HL-60/S4 (cell line): ENCODE results near the gene ALKBH3.

Source experiments
- in situ Hi-C: fragments of 300-500 bp; cut with MboI; formaldehyde crosslinking; loops from 2 replicates; pipeline ENCODE4 v1.14.3; 2022; ENCODE audit warnings: low sequenced_read_pairs

The ALKBH3 gene

DNA sequence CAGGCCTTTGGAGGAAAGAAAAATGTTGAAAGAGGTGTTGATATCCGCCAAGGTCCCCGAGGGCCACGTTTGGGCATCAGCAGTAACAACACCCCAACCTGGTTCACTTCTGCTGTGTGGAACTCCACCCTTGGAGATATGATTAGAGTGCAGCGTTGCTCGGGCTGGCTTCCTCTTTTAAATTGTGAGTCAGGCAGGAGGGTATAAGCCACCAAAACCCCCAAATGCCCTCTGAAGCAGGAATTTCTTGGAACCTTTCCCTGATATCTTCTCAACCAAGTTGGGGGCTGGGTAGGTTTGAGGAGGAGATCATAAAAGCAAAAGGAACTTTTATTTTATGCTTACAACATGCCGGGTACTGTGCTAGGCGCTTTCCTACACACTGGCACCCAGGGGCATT lies 55.4 kb downstream of the ALKBH3 start:
- in situ Hi-C loops: no loop called here

GRCh38 chr11:43937434-43938411 lies 57.1 kb downstream of the ALKBH3 start:
- in situ Hi-C loops: no loop called here

GRCh38 chr11:43941257-43941994 lies 60.8 kb downstream of the ALKBH3 start:
- in situ Hi-C loops: no loop called here

GRCh38 chr11:43942662-43943371 lies 62.2 kb downstream of the ALKBH3 start:
- in situ Hi-C loops: no loop called here

DNA sequence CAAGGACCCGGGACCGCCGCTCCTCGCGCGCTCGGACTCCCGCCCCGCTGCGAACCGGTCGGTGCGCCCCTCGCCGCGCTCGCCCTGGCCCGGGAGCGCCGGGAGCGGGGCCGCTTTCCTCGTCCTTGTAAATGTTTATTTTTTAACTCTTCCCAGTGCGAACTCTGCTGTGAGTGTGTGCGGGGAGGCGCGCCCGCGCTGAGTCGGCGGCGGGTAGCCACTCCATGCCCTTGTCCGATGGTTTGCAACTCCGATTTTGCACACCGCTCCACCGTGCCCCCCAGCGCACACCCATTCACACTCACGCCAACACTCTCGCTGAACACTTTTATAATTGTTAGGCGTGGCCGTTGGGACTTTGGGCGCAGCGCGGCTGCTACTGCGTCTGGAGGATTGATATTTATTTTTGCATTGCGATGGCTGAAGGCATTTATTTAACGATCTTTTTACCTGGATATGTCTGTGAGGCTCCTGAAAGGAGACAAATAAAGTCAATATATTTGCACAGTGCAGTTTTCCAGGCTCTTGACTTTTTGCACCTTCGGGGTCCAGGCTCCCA lies 62.8 kb downstream of the ALKBH3 start:
- in situ Hi-C loops: no loop called here

DNA sequence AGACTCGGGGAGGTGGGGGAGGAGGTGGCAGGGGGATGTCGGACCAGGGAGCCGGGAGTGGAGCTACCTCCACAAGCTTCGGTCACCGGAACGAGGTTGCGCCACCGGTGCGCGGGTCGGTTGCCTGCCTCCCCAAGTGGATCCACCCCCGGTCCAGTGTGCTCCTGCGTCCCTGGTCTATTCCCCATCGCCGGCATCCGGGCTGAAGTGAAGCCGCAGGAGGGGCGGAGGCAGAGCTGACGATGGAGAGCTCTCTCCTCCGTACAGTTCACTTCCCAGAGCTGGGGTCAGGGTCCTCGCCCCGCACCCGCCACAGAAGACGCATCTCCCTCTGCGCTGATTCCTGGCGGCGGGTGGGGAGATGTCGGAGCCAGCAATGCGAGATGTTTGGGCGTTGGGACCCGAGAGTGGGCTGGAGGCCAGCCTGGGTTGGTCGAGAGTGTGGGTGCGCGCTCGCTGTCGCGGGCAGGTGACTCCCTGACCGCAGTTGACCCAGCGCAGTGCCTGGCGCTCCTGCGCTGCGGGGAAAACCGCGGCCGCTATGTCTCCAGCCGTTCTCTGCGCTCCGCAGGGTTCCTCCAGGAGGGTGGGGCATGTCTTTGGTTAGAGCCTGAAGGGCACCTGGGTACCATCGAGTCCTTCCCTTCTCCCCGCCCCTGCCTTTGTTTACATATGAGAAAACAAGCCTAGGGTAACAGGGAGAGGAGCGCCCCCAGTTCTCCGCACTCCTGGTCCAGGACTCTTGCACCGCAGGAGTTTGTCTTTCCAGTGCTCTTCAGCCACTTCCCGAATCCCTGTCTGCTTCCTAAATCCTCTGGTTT lies 63.5 kb downstream of the ALKBH3 start:
- in situ Hi-C loops: no loop called here

DNA sequence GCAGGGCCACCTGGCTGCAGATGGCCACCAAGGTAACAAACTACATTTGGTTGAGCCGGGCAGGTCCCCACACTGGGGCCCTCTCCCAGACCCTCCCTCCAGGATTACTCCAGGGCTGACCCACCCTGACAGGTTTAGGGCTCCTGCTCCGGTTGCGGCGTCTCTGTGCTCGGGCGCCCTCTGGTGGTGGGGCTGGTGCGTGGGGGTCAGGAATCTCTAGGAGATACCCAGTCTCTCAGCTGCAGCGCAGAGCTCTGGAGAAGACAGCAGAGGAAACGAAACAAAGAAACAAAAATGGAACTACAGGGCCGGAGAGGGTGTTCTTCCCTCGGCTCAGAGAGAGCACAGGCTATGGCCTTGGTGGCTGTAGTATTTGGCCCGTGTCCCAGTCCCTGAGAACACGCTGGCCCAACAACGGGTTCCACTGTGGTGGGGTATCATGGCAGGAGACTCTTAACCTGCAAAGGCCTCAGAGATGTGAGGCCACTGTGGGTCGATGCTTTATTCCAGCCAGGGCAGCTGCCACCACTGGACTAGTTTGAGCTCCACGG lies 64.2 kb downstream of the ALKBH3 start:
- in situ Hi-C loops: no loop called here

DNA sequence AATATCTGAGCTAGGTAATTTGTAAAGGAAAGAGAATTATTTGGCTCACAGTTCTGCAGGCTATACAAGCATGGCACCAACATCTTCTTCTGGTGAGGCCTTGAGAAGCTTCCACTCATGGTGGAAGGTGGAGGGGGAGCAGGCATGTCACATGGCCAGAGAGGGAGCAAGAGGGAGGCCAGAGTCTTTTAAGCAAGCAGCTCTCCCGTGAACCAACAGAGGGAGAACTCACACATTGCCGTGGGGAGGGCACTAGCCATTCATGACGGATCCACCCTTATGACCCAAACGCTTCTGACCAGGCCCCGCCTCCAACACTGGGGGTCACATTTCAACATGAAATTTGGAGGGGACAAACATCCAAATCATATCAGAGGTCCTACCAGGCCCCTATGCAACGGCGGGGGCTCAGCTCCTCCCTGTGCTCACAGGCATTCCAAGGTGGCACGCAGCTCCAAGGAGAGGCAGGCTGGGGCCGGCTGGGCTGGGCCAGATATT lies 66.4 kb downstream of the ALKBH3 start:
- in situ Hi-C loops: no loop called here

DNA sequence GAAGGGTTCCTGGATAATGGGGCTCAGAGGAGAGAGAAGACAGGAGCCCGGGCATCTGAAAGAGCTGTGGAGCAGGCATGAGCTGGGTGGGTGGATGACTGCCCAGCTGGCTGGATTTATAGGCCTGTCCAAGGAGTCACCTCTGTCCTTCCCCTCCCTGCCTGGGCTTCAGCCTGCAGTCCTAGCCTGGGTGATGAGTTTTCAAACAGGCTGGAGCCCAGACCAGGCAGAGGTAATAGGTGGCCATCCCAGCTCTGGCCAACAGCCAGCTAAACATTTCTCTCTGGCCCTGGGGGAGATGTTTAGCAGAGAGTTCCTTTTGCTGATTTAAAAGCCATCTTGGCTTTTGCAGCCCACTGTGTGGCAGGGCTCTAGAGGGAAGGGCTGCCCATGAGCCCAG lies 67.2 kb downstream of the ALKBH3 start:
- in situ Hi-C loops: no loop called here

DNA sequence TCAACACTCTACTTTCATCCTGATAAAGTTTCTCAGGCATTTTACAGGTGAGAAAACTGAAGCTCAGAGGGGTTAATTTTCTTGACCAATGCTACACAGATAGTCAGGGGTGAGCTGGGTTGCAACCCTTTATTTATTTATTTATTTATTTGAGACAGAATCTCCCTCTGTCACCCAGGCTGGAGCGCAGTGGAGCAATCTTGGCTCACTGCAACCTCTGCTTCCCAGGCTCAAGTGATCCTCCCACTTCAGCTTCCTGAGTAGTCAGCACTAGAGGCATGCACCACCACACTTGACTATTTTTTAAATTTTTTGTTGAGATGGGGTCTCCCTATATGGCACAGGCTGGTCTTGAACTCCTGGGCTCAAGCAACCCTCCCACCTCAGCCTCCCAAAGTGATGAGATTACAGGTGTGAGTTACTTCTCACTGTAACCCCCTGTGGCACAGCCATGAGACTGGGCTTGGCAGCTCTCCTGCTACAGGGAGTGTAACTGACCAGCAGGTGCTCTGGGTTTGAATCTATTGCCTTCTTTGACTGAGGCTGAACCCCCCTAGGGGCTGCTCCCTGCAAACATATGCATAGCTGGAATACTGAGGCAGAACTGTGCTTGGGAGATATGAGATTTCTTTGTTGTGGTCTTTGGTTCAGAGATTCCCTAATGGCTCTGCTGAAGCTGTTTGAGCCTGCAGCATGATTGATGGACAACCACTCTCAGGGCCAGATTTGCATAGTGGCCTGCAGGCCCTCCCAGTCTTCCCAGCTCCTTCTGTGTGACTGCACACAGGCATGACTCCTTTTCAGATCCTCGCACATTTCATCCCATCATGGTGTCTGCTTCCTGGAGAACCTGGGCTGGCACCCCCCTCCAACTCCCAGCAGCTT lies 68.0 kb downstream of the ALKBH3 start:
- in situ Hi-C loops: no loop called here

DNA sequence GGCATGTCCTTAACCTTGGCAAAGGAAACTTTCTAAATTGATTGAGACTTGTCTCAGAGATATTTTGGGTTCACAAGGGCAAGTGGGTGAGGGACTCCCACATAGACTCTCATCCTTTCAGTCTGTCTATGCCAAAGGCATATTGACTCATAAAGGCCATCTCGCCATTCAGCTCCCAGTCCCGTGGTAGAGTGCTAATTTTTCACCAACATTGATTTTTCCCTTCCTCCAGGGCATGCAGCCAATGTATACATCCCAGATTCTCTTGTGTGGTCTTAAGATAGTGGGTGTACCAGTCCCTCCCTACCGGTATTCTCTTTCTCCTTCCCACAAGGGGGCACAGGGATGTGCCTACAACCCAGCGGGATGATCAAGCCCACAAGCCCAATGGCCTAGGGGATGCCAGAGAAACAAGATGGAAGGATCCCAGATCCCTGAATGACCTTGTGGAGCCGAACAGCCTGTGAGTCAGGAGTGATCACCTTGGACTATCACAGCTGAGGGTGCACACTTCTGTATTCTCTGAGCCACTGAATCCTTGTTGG lies 69.8 kb downstream of the ALKBH3 start:
- in situ Hi-C loops: no loop called here

GRCh38 chr11:43951231-43951630 lies 70.6 kb downstream of the ALKBH3 start:
- in situ Hi-C loops: no loop called here

DNA sequence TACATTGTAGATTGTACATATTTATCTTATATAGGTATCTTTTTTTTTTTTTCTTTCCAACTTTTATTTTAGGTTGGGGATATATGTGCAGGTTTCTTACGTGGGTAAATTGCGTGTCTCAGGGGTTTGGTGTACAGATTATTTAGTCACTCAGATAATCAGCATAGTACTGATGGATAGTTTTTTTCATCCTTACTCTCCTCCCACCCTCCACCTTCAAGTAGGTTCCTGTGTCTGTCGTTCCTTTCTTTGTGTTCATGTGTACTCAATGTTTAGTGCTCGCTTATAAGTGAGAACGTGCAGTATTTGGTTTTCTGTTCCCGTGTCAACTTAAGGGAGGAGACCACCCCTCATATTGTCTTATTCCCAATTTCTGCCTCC lies 71.4 kb downstream of the ALKBH3 start:
- in situ Hi-C loops: no loop called here

DNA sequence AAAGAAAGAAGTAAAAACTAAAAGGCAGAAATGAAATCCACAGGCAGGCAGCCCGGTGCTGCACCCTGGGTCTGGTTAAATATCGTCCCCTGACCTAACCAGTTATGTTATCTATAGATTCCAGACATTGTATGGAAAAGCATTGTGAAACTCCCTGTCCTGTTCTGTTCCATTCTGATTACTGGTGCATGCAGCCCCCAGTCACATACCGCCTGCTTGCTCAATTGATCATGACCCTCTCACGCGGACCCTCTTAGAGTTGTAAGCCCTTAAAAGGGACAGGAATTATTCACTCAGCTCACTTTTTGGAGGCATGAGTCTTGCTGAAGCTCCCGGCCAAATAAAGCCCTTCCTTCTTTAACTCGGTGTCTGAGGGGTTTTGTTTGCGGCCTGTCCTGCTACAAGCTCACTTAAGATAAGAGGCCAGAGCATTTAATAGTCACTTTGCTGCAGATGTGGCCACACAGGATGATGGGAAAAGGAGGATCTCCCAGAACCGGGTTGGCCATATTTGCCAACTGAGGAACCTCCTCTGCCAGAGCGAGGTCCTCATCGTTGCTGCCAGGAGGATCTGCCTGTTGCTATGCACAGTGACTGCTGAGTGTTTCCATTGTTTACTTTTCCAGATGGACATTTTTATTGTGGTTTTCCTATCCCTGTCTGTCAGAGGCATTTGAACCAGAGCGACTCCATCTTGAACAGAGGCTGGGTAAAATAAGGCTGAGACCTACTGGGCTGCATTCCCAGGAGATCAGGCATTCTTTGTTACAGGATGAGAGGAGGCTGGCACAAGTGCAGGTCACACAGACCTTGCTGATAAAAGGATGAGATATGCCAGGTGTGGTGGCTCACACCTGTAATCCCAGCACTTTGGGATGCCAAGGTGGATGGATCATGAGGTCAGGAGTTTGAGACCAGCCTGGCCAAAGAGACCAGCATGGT lies 72.0 kb downstream of the ALKBH3 start:
- in situ Hi-C loops: no loop called here

GRCh38 chr11:43953521-43953920 lies 72.9 kb downstream of the ALKBH3 start:
- in situ Hi-C loops: no loop called here

GRCh38 chr11:43954241-43954640 lies 73.6 kb downstream of the ALKBH3 start:
- in situ Hi-C loops: no loop called here

DNA sequence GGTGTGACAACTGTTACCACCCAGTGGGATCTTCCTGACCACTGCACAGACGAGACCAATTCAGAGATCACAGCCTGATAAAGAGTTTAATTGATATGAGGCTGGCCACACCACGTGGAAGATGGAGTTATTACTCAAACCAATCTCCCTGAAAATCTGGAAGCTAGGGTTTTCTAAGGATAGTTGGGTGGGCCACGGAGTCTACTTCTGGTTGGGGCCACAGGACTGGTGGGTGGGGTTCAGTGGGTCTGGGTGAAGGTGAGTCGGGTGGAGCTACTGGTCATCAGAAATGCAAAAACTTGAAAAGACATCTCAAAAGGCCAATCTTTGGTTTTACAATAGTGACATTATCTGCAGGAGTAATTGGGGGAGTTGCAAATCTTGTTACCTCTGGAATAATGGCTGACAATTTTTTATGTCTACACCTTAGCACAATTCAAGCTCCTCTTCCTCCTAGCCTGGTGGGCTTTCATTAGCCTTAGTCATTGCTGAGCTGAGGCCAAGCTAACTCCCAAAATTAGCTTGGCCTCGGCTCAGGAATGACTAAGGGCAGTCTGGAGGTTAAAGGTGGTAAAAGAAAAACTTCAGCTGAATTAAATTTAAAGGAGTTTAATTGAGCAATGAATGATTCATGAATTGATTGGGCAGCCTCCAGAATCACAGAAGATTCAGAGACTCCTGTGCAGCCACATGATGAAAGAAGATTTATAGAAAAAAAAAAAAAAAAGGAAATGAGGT lies 74.9 kb downstream of the ALKBH3 start:
- in situ Hi-C loops: no loop called here
